ENCODE results near the gene ENTPD3.

- TF ChIP-seq, protein P1, sequence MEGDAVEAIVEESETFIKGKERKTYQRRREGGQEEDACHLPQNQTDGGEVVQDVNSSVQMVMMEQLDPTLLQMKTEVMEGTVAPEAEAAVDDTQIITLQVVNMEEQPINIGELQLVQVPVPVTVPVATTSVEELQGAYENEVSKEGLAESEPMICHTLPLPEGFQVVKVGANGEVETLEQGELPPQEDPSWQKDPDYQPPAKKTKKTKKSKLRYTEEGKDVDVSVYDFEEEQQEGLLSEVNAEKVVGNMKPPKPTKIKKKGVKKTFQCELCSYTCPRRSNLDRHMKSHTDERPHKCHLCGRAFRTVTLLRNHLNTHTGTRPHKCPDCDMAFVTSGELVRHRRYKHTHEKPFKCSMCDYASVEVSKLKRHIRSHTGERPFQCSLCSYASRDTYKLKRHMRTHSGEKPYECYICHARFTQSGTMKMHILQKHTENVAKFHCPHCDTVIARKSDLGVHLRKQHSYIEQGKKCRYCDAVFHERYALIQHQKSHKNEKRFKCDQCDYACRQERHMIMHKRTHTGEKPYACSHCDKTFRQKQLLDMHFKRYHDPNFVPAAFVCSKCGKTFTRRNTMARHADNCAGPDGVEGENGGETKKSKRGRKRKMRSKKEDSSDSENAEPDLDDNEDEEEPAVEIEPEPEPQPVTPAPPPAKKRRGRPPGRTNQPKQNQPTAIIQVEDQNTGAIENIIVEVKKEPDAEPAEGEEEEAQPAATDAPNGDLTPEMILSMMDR (IDR thresholded peaks at IDR 0.05), result no peak
- TF ChIP-seq POLR2A (IDR thresholded peaks at IDR 0.05), result no peak
Observed at GRCh38 chr3:40464339-40465110, 77.5 kb downstream of the ENTPD3 start.
